GM19099 (cell line): ENCODE results near the gene CLOCK.

Experiments
- POLR2A ChIP-seq: IDR thresholded peaks from 3 replicates; pipeline ENCODE4 v1.6.1; 2011; ENCODE audit warnings: low read depth; ENCODE audit not compliant: insufficient read length; ENCODE audit errors: extremely low read depth

Gene CLOCK

DNA sequence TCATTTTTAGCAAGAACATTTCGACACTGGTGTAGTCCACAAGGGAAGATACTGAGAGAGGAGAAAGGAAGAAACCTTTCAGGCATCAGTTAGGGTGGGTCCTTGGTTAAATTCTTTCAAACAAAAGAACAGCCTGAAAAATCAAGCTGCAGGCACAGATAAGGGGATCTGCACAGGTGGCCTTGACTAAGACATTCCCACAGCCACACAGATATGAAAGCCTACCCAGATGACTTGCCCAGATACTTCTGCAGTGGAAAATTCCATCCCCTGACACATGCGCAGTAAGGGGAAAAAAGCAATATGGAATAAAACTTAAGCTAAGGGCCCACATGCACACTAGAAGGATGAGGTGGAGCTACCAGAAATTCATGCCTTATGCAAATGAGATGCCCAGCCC lies 159.9 kb downstream of the CLOCK start:
- no peak for TF ChIP-seq POLR2A

DNA sequence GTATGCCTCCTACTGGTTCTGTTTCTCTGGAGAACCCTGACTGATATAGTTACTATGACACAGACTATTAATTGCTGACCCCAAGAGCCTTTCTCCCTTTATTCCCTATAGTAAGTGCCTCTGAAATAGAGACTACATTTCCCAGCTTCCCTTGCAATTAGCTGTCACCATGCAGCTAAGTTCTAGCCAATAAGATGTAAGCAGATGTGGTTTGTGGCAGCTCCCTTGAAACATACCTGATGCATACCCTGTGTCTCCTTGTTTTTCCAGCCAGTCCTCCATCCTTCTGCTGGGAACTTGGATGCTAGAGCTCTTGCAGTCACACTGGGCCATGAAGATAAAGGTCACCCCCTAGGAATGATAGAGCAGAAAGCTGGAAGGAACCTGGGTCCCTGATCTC lies 160.6 kb downstream of the CLOCK start:
- no peak for TF ChIP-seq POLR2A

DNA sequence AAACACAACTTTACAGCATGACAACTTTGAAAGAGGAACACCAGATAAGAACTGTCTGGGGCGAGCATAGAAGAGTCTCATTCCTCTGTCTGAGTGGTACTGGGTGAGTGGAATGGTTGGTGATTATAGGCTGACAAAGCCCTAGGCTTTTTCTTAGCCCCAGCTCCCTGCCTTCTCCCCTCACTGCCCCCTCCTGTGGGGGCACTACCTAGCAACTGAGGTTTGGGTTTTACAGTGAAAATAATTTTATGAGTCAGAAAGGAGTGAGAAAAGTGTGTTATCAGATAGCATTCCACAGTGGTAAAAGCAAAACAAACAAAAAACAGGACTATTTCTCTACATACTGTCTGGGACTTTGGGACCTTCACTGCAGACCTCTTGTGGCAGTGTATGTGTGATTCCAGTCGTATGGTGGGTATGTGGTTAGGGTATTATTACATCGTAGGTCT lies 161.5 kb downstream of the CLOCK start:
- TF ChIP-seq POLR2A, result no peak

DNA sequence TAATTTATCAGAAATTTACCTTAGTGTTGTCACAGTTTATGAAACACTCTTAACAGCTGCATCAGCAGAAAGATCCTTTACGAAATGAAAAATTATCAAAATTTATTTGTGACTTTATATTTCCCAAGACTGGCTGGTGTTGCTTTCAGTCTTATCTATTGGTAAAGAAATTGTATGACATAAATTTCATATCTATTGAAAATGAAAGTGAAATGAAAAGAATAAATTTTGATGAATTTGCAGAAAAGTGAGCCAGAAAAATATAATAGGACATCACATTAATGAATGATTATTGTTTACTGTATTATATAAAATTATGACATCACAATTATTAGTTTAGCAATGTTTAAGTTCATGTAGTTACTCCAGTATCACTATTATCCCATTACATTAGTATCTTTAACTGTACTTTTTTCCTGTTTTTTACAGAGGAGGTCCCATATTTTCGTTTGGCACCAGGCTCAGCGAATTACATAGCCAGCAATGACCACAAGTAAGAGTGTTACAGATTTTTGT lies 164.2 kb downstream of the CLOCK start:
- TF ChIP-seq POLR2A, result no peak

DNA sequence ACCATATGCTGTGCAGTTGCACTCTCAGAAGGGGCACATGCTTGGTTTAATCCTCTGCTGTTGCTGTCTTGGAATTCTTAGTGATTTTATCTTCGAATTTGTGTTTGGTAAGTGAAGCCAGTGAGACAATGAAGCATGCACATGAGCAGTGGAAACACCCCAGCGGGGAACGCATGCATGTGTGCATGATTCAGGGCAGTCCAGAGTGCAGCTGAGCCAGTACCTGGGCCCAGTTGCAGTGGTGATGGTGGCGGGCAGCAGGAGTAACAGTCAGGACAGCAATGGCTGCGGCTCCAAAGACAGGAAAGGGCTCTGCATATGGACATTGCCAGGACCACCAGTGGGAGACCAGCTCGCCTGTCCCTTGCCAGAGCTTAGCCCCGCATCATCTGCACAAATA lies 165.2 kb downstream of the CLOCK start:
- TF ChIP-seq POLR2A, result no peak

DNA sequence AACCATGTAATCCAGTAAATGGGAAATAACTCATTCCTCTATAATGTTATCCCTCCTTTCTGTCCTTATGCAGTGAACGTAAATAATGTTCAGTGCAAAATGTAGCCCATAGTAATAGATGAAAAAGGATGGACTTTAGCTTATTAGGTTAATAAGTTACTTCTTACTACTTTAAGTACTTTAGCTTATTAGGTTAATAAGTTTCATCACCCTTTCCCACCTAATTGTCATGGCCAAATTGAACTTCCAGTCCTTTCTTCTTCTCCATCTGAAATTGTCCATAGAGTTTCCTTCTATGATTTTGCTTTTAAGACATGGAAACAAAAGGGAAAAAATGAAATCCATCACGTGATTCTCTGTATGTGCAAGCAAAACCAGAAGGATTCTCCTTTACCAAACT lies 166.1 kb downstream of the CLOCK start:
- TF ChIP-seq POLR2A, result no peak

DNA sequence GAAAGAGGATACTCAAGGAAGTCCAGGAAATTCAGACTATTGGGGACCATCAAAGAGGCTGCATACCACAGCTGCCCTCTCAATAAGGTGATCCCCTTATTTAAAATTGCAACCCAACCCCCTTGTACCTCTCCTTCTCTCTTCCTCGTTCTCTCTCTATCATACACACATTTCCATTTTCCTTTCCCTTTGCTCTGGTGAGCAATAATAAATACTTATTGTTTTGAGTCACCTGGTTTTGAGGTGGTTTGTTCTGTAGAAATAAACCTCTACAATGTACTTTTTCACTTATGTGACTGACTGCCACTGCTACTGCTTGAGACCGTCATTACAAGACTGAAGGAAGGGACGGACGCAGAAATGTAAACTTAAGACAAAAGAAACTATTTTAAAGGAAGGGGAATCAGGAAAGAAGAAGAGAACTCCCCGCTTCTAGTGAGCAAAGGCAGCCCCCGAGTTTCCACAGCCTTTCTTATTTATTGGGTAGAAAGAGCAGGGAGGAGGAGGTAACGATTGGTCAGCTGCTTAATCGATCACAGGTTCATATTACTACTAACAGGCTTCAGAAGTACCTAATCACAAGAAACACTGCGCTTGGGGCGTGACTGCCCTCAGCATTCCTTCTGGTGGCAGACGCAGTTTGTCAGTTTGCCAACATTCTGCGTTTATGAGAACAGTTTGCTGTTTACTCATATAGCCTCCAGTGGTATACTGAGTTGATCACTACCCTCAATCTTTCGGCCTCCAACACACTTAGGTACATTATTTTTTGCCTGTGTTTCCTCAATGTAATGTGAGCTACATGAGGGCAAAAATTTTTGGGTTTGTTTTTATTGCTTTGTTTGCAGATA lies 167.9 kb downstream of the CLOCK start:
- TF ChIP-seq POLR2A, result no peak
